Measurements from ENCODE around the gene APOBEC3C.
"Not testable (repeated sequence)": the region's sequence is repeated elsewhere in the genome, so short reads cannot be mapped to it uniquely, and the experiment has no call there.

Gene APOBEC3C

DNA sequence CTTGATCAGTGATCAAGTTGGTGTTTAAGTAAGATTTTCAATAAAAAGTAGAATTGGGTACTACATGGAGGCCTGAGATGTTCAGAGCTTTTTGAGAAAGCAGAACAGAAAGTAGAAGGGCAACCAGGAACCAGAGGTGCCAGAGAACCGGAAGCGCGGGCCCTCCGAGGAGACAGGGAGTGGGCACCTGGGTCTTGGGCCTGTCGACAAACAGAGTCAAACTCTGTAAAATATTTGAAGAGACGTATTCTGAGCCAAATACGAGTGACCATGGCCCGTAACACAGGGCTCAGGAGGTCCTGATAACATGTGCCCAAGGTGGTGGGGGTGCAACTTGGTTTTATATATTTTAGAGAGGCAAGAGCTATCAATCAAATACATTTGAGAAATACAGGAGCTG is 49.8 kb downstream of the APOBEC3C start:
- not testable (repeated sequence) for DNase-seq

DNA sequence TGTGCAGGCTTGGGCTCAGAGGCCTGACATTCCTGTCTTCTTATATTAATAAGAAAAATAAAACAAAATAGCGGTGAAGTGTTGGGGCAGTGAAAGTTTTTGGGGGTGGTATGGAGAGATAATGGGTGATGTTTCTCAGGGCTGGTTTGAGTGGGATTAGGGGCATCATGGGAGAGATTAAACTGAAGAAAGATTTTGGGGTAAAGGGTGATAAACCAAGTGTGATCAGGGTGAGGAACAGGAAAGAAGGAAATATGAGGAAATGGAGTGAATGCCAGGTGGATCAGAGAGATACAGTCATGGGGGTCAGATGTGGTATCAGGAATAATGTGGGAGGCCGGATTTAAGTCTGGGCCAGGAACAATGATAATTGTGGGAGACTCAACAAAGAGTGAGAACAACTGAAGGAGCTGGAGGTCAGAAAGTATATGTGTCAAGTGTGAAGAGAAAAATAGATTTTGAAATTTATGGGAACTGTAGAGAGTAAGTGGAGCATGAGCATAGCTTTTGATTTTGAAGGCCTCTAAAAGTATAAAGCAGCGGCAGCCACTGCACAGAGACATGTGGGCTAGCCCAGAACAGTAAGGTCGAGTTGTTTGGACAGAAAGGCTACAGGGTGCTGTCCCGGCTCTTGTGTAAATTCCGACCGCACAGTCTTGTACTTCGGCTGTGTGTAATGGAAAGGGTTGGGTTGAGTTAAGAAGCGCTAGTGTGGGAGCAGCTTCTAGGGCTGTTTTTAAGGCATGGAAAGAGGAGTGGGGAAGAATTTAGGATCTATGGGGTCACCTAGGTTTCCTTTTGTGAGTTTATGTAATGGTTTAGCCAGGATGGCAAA is 52.6 kb downstream of the APOBEC3C start:
- DNase-seq = not testable (repeated sequence)

DNA sequence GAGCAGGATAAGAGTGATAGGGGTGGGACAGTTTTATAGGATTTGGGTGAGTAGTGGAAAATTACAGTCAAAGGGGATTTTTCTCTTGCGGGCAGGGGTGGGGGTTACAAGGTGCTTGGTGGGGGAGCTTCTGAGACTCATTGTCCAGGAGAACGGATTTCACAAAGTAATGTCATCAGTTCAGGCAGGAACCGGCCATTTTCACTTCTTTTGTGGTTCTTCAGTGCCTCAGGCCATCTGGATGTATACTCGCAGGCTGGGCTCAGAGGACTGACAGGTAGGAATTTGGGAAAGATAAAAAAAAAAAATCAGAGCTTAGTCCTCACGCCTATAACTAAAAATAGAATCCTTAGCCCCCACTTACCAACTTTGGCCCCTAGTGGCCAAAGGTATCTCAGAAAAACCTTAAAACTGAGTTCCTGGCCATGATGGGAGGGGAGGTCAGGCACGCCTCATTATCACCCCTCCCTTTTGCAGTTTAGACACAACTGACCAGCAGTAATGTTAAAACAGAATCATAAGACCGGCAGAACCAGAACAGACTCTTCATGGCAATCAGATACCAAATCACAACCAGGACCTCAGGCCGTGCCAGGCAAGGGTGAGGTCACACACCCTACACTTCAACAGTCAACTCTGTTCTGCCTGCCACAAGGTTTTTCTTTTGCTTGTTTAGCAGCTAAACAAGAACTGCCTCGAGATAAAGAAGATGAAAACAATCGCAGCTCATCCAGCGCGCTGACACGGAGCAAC is 54.2 kb downstream of the APOBEC3C start:
- no peak for DNase-seq

Data from inflammatory macrophage (primary cell).